HepG2 (cell line): Measurements from ENCODE around the gene EREG. TPM values are rescaled to one million over a fixed set of nuclear protein-coding genes. Genes with fewer than 3 reads are reported as not detected.

Source experiments
- ATAC-seq: fragments of 200-7000 bp; cut with Tn5 transposase; 3 replicates; pipeline ENCODE4 v1.9.1; 2020; ENCODE audit warnings: mild to moderate bottlenecking, moderate library complexity
- BruUV-seq: library from RNA; stranded (reverse); fragments of 400-500 nt; replicated peaks from 2 replicates; lab custom pipeline; 2021; lab: Mats Ljungman, UMichigan
- CTCF ChIA-PET: fragments of 300-600 bp; formaldehyde crosslinking; extraction: SDS; loops from one replicate; lab custom pipeline; 2021; ENCODE audit warnings: low total read pairs, inconsistent platforms, low intra/inter-chr PET ratio; lab: Yijun Ruan, JAX
- POLR2A ChIA-PET: fragments of 350-600 bp; sonication (Branson Sonifier 250); formaldehyde crosslinking; loops from one replicate; lab custom pipeline; 2020; ENCODE audit warnings: antibody characterized with exemption, inconsistent platforms; lab: Yijun Ruan, JAX
- DNase-seq: peaks from one replicate; pipeline ENCODE4 v3.0.0-alpha.2; 2015; ENCODE audit warnings: low spot score
- FAIRE-seq: peaks from 3 replicates; lab custom pipeline; 2011; peaks lifted over from hg19 to GRCh38; lab: Jason Lieb, UNC
- H2AFZ ChIP-seq: one replicate; pipeline ENCODE4 v1.6.1; 2011; ENCODE audit warnings: low read length, inconsistent platforms
- H3K27ac ChIP-seq: fragments of 300-600 bp; 3 replicates; pipeline ENCODE4 v1.8.0; 2011; ENCODE audit warnings: mixed run types, mild to moderate bottlenecking, mixed read lengths, low read length, inconsistent platforms; ENCODE audit not compliant: insufficient read depth; ENCODE audit errors: extremely low read length
- H3K27me3 ChIP-seq, 2 experiments: fragments of 200-600 bp in 1 of 2; 2 replicates in 1 of 2; 3 replicates in 1 of 2; pipeline versions ENCODE4 v1.6.0 to v1.8.0; 2011; ENCODE audit warnings: low read length in 2 of 2, mild to moderate bottlenecking in 2 of 2, moderate library complexity in 2 of 2, inconsistent platforms in 1 of 2; ENCODE audit not compliant: insufficient read depth in 2 of 2, control insufficient read depth in 1 of 2
- H3K36me3 ChIP-seq, 2 experiments: fragments of 200-600 bp in 1 of 2; replicated peaks in 1 of 2; 2 replicates in 1 of 2; 3 replicates in 1 of 2; pipeline versions ENCODE4 v1.5.1 to v1.8.0; 2011; ENCODE audit warnings: low read length in 2 of 2, inconsistent platforms in 1 of 2; ENCODE audit not compliant: insufficient read depth in 2 of 2, control insufficient read depth in 1 of 2
- H3K4me1 ChIP-seq: 2 replicates; pipeline ENCODE4 v1.5.1; 2012; ENCODE audit warnings: low read length, inconsistent platforms; ENCODE audit not compliant: insufficient read depth
- H3K4me2 ChIP-seq: 2 replicates; pipeline ENCODE4 v1.6.0; 2011; ENCODE audit warnings: low read depth, low read length, inconsistent platforms
- H3K4me3 ChIP-seq, 3 experiments: fragments of 200-600 bp in 1 of 3; sonication (generic), shearing (Covaris generic) in 1 of 3; replicated peaks in 1 of 3; 2 replicates each; pipeline ENCODE4 v1.5.1; 2011 to 2016; ENCODE audit warnings: low read length in 3 of 3, inconsistent platforms in 2 of 3, low read depth in 2 of 3, mild to moderate bottlenecking in 2 of 3, control low read depth in 1 of 3, mixed read lengths in 1 of 3; ENCODE audit not compliant: insufficient read depth in 1 of 3
- H3K79me2 ChIP-seq: one replicate; pipeline ENCODE4 v1.6.1; 2011; ENCODE audit warnings: low read length, inconsistent platforms; ENCODE audit not compliant: insufficient read depth
- H3K9ac ChIP-seq: 2 replicates; pipeline ENCODE4 v1.6.0; 2011; ENCODE audit warnings: mild to moderate bottlenecking, low read depth, low read length, inconsistent platforms; ENCODE audit not compliant: insufficient read depth
- H3K9me3 ChIP-seq: 2 replicates; pipeline ENCODE4 v1.5.1; 2012; ENCODE audit warnings: mild to moderate bottlenecking, low read length
- H4K20me1 ChIP-seq: 2 replicates; pipeline ENCODE4 v1.6.0; 2011; ENCODE audit warnings: inconsistent platforms, mild to moderate bottlenecking, low read length, moderate library complexity; ENCODE audit not compliant: insufficient read depth
- AKAP8 ChIP-seq: sonication (generic); formaldehyde crosslinking; IDR thresholded peaks from 2 replicates; pipeline ENCODE4 v1.5.1; 2020; ENCODE audit warnings: mild to moderate bottlenecking, missing genetic modification reagents
- CBFB ChIP-seq: sonication (generic); formaldehyde crosslinking; IDR thresholded peaks from 2 replicates; pipeline ENCODE4 v1.4.0; 2020; ENCODE audit warnings: missing genetic modification reagents
- KMT2B ChIP-seq: IDR thresholded peaks from 2 replicates; pipeline ENCODE4 v1.6.1; 2016; ENCODE audit warnings: missing genetic modification reagents, missing compliant biosample characterization
- MTA1 ChIP-seq: sonication (generic); formaldehyde crosslinking; IDR thresholded peaks from 2 replicates; pipeline ENCODE4 v1.4.0; 2020; ENCODE audit warnings: missing genetic modification reagents, mild to moderate bottlenecking, borderline replicate concordance
- MXD4 ChIP-seq: IDR thresholded peaks from 2 replicates; pipeline ENCODE4 v1.6.1; 2016; ENCODE audit warnings: mild to moderate bottlenecking, missing biosample characterization, missing genetic modification reagents
- SNRNP70 ChIP-seq: fragments of 200-400 bp; formaldehyde crosslinking; IDR thresholded peaks from 2 replicates; pipeline ENCODE4 v1.6.1; 2017; ENCODE audit warnings: mild to moderate bottlenecking, low read depth, low read length, moderate library complexity
- SOX5 ChIP-seq: IDR thresholded peaks from 2 replicates; pipeline ENCODE4 v1.6.1; 2016; ENCODE audit warnings: borderline replicate concordance
- TAF15 ChIP-seq: fragments of 200-400 bp; formaldehyde crosslinking; IDR thresholded peaks from one replicate; pipeline ENCODE4 v1.6.1; 2018; ENCODE audit warnings: mild to moderate bottlenecking, low read depth, low read length; ENCODE audit not compliant: poor library complexity, severe bottlenecking
- ZNF496 ChIP-seq: sonication (generic); formaldehyde crosslinking; IDR thresholded peaks from 2 replicates; pipeline ENCODE4 v1.8.1; 2023; ENCODE audit warnings: mild to moderate bottlenecking, moderate library complexity, missing genetic modification reagents; ENCODE audit not compliant: insufficient replicate concordance
- ZSCAN21 ChIP-seq: sonication (generic); formaldehyde crosslinking; IDR thresholded peaks from 2 replicates; pipeline ENCODE4 v1.8.0; 2022; ENCODE audit warnings: mild to moderate bottlenecking, missing genetic modification reagents, moderate library complexity, borderline replicate concordance
- ZSCAN9 ChIP-seq: IDR thresholded peaks from 2 replicates; pipeline ENCODE4 v1.6.1; 2016; ENCODE audit warnings: borderline replicate concordance
- WGBS: methylation state at CpG from one replicate; pipeline ENCODE4 v1.1.6; 2017; ENCODE audit warnings: low lambda C conversion rate; 5-methylcytosine and 5-hydroxymethylcytosine counted together
- in situ Hi-C: cut with HindIII; loops from 2 replicates; pipeline ENCODE4 v1.10.0; 2017; ENCODE audit warnings: low pct_unique_long_range_greater_than_20kb; ENCODE audit not compliant: extremely low pct_ligation_motif_present
- intact Hi-C: fragments of 100-400 bp; cut with micrococcal nuclease; formaldehyde crosslinking; loops from one replicate; pipeline ENCODE4 v1.10.0; 2022; ENCODE audit not compliant: unreplicated experiment
- polyA plus RNA-seq, 8 experiments: library from polyadenylated mRNA; depleted of rRNA in 3 of 8; stranded (reverse) in 7 of 8; unstranded in 1 of 8; fragments of >200 nt; fragmentation: Illumina TruSeq in 4 of 8; extraction: Trizol in 4 of 8; gene quantifications; 2 replicates each; pipeline versions ENCODE4 v1.2.1 to v1.2.3, GENCODE V29; 2011 to 2016; ENCODE audit warnings: low read depth in 4 of 8, missing spikeins in 1 of 8, mixed read lengths in 1 of 8; ENCODE audit not compliant: insufficient read depth in 1 of 8
- total RNA-seq, 5 experiments: library from RNA; depleted of rRNA; stranded (reverse); fragments of >200 nt; fragmentation: Illumina TruSeq; extraction: Trizol; gene quantifications; 2 replicates each; pipeline ENCODE4 v1.2.3, GENCODE V29; 2016; ENCODE audit warnings: low read depth in 1 of 5
- TF ChIP-seq, protein P1 (sequence below): sonication (generic); formaldehyde crosslinking; IDR thresholded peaks from 2 replicates; pipeline ENCODE4 v1.4.0; 2020; ENCODE audit warnings: missing genetic modification reagents
- TF ChIP-seq, protein P2 (sequence below): sonication (generic); formaldehyde crosslinking; IDR thresholded peaks from 2 replicates; pipeline ENCODE4 v1.4.0; 2020; ENCODE audit warnings: missing genetic modification reagents, borderline replicate concordance
- TF ChIP-seq, protein P3 (sequence below): sonication (generic); formaldehyde crosslinking; IDR thresholded peaks from 2 replicates; pipeline ENCODE4 v1.8.0; 2022; ENCODE audit warnings: mild to moderate bottlenecking, missing genetic modification reagents, moderate library complexity
- TF ChIP-seq, protein P4 (sequence below): IDR thresholded peaks from 2 replicates; pipeline ENCODE4 v1.6.1; 2012; ENCODE audit warnings: low read length, improper control_type of control experiment

The EREG gene
- total and polyA plus RNA-seq, 2 of the 13 experiments (the other 11 are each of a cell fraction or from before 2014, with no cell fraction given) = 0.11 to 0.13 TPM

DNA sequence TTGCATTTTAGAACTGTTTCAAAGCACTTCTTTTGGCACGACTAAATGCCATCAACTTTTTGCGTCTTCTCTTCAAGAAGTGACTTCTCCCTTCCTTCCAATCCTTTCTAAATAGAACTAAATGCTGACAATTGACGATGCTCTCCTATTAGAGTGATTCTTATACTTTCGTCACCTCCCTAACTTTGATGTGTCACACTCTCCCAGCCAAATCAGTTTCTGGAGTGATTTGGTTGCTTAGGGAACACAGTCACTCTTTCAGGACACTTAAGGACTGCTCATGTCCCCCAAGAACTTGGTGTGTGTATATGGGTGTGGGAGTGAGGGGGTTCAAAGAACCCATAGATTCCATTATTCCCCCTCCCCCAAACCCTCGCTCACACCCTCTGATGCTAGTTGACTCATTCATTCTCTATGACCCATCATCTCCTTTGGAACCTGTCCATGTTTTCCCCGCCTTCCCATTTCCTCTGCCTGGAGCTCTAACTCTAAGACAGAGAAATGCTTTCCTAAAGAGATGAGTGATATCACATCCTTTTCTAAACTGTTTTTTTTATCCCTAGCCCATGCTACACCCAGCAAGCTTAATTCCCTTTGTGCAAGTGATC is 53.2 kb downstream of the EREG start (continued):
- TF ChIP-seq SNRNP70 = no peak

DNA sequence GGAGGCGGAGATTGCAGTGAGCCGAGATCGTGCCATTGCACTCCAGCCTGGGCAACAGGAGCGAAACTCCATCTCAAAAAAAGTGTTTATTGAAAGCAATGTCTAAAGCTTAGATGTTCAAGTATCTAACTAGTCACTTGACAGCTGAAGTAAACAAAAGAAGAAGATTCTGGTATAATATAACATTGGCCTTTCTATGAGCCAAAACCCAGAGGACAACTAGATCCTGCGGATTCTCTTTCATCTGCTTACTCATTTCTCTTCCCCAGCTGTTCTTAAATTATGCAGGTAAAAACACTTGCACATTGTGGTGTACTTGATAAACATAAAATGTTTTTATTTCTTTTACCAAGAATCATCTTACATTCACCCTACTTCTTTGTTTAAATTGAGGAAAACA is 55.9 kb downstream of the EREG start:
- Histone ChIP-seq H4K20me1 (no peaks in the 10 kb centered on the region), H3K4me2 (no peak overlapping the region), H3K79me2 (no peaks in the 10 kb centered on the region), H3K9me3 (no peaks in the 10 kb centered on the region), H3K4me3 (no peak overlapping the region), H3K36me3 (no peaks in the 10 kb centered on the region), H3K27me3 (no peaks in the 10 kb centered on the region), H3K9ac (no peak overlapping the region)
- in situ Hi-C loops (no loop called here), intact Hi-C loops (no loop called here)
- DNase-seq (no peak), FAIRE-seq (no peak)
- no peak for TF ChIP-seq ZSCAN21 (CRISPR knock-in tag)
- TF ChIP-seq SOX5 (CRISPR knock-in tag) = no peak
- TF ChIP-seq, protein P1, sequence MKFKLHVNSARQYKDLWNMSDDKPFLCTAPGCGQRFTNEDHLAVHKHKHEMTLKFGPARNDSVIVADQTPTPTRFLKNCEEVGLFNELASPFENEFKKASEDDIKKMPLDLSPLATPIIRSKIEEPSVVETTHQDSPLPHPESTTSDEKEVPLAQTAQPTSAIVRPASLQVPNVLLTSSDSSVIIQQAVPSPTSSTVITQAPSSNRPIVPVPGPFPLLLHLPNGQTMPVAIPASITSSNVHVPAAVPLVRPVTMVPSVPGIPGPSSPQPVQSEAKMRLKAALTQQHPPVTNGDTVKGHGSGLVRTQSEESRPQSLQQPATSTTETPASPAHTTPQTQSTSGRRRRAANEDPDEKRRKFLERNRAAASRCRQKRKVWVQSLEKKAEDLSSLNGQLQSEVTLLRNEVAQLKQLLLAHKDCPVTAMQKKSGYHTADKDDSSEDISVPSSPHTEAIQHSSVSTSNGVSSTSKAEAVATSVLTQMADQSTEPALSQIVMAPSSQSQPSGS (CRISPR knock-in tag) = no peak
- TF ChIP-seq, protein P2, sequence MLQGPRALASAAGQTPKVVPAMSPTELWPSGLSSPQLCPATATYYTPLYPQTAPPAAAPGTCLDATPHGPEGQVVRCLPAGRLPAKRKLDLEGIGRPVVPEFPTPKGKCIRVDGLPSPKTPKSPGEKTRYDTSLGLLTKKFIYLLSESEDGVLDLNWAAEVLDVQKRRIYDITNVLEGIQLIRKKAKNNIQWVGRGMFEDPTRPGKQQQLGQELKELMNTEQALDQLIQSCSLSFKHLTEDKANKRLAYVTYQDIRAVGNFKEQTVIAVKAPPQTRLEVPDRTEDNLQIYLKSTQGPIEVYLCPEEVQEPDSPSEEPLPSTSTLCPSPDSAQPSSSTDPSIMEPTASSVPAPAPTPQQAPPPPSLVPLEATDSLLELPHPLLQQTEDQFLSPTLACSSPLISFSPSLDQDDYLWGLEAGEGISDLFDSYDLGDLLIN (CRISPR knock-in tag) = no peak
- TF ChIP-seq MXD4 (CRISPR knock-in tag) = no peak
- TF ChIP-seq CBFB = no peak
- no peak for TF ChIP-seq TAF15
- no peak for TF ChIP-seq AKAP8
- TF ChIP-seq, protein P3, sequence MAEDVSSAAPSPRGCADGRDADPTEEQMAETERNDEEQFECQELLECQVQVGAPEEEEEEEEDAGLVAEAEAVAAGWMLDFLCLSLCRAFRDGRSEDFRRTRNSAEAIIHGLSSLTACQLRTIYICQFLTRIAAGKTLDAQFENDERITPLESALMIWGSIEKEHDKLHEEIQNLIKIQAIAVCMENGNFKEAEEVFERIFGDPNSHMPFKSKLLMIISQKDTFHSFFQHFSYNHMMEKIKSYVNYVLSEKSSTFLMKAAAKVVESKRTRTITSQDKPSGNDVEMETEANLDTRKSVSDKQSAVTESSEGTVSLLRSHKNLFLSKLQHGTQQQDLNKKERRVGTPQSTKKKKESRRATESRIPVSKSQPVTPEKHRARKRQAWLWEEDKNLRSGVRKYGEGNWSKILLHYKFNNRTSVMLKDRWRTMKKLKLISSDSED (CRISPR knock-in tag) = no peak
- TF ChIP-seq, protein P4, sequence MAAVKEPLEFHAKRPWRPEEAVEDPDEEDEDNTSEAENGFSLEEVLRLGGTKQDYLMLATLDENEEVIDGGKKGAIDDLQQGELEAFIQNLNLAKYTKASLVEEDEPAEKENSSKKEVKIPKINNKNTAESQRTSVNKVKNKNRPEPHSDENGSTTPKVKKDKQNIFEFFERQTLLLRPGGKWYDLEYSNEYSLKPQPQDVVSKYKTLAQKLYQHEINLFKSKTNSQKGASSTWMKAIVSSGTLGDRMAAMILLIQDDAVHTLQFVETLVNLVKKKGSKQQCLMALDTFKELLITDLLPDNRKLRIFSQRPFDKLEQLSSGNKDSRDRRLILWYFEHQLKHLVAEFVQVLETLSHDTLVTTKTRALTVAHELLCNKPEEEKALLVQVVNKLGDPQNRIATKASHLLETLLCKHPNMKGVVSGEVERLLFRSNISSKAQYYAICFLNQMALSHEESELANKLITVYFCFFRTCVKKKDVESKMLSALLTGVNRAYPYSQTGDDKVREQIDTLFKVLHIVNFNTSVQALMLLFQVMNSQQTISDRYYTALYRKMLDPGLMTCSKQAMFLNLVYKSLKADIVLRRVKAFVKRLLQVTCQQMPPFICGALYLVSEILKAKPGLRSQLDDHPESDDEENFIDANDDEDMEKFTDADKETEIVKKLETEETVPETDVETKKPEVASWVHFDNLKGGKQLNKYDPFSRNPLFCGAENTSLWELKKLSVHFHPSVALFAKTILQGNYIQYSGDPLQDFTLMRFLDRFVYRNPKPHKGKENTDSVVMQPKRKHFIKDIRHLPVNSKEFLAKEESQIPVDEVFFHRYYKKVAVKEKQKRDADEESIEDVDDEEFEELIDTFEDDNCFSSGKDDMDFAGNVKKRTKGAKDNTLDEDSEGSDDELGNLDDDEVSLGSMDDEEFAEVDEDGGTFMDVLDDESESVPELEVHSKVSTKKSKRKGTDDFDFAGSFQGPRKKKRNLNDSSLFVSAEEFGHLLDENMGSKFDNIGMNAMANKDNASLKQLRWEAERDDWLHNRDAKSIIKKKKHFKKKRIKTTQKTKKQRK = no peak
- no peak for TF ChIP-seq ZSCAN9
- no peak for TF ChIP-seq ZNF496 (CRISPR knock-in tag)
- no peak for TF ChIP-seq KMT2B
- no peak for TF ChIP-seq MTA1 (CRISPR knock-in tag)
- TF ChIP-seq, all 625 proteins: peak for 0
- H3K27ac ChIP-seq = no peak overlapping the region
- CTCF ChIA-PET = no interaction called here
- 79% methylated on average over 5 of the region's 5 CpGs for WGBS
- no peaks in the 10 kb centered on the region for H3K4me1 ChIP-seq
- POLR2A ChIA-PET = no interaction called here
- no peak for ATAC-seq
- H2AFZ ChIP-seq = no peak overlapping the region
- BruUV-seq = no TSS peak
